COLO668 (cell line): ENCODE results near the gene SLFN5.
"Not testable (repeated sequence)": the region's sequence is repeated elsewhere in the genome, so short reads cannot be mapped to it uniquely, and the experiment has no call there.

Source experiments
- DNase-seq: peaks from one replicate; lab custom pipeline; 2025; ENCODE audit not compliant: unreplicated experiment; lab: John Stamatoyannopoulos, UW

Gene SLFN5

DNA sequence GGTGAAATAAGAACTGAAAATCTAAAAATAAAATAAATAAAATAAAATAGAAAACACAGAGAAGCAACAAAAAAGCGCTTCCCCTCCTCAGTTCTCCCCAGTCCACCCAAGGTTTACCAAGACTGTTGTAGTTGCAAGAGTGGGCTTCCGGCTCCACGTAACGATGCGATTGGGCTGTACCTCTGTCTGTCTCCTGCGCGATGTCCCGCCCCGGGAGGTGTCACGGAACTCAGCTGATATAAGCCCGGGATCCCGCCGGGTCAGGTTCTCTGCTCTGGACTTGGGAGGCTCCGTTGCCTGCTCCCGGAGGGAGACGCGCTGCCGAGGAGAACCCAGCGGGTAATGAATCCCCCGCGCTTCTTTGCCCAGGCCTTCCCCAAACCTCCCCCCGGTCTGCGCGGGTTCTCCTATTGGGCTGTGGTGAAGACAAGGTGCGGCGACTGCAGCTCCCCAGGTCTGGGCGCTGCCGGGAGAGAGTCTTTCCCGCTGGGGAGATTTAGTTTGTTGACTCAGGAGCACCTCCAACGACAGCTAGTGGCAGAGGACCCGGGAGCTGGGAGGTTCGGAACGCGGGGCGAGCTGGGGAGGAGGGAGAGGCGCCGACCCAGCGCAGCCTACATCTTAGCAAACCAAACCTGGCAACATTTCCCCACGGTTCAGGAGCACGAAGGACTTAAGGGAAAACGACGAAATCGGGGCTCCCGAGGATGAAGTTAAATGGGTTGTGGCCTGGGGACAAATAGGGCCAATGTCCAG is at the start of gene SLFN5:
Gene SLFN5 (plus strand): TSS at position 268 of the 756 bp plus-strand sequence. CDS start 15,619 bp downstream, outside the sequence.
- DNase-seq: peak; percentile 83

DNA sequence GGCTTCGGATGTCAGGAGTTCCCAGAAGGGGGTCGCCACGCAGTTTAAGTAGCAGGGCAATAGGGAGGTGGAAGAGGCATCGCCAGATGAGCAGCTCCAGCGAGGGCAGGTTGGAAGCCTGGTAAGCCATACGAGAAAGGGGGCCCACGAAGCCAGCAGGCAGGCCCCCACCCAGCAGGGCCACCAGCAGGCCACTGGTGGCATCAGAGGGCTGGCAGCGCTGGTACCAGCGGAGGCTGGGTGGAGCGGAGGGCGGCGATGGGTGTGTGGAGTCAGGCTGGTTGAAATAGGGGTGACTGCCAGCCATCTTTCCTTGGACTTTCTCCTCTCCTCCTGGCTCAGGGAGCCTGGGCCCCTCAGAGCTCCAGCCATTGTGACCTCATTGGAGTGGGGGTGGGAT is 48.9 kb upstream of the SLFN5 start, which contains the start of gene SLC35G3:
Gene SLC35G3 (minus strand): TSS at position 393 of the 400 bp plus-strand sequence. CDS start 86 bp downstream, at position 307.
- not testable (repeated sequence) for DNase-seq

DNA sequence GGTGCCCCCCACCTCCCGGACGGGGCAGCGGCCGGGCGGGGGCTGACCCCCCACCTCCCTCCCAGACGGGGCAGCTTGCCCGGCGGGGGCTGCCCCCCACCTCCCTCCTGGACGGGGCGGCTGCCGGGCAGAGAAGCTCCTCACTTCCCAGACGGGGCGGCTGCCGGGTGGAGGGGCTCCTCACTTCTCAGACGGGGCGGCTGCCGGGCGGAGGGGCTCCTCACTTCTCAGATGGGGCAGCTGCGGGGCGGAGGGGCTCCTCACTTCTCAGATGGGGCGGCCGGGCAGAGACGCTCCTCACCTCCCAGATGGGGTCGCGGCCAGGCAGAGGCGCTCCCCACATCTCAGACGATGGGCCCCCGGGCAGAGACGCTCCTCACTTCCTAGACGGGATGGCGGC is 47.8 kb upstream of the SLFN5 start:
- not testable (repeated sequence) for DNase-seq

DNA sequence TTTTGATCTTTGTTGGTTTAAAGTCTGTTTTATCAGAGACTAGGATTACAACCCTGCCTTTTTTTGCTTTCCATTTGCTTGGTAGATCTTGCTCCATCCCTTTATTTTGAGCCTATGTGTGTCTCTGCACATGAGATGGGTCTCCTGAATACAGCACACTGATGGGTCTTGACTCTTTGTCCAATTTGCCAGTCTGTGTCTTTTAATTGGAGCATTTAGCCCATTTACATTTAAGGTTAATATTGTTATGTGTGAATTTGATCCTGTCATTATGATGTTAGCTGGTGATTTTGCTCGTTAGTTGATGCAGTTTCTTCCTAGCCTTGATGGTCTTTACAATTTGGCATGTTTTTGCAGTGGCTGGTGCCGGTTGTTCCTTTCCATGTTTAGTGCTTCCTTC is 40.3 kb upstream of the SLFN5 start:
- DNase-seq: not testable (repeated sequence)

DNA sequence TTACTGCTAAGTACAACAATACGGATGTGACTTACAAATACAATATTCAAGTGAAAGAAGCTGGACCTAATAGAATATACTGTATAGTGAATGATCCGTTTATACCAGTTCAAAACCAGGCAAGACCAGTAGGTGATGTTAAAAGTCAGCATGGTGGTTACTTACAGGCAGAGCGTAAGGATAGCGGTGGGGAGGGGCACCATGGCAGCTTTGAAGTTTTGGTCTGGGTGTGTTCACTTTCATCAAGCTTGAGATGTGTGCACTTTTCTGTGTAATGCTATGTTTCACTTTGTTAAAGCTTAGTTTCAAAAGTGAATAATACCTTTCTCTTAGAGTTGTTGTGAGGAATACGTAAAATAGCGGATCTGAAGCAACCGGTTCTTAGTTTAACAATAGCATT is 32.1 kb upstream of the SLFN5 start:
- no peak for DNase-seq

DNA sequence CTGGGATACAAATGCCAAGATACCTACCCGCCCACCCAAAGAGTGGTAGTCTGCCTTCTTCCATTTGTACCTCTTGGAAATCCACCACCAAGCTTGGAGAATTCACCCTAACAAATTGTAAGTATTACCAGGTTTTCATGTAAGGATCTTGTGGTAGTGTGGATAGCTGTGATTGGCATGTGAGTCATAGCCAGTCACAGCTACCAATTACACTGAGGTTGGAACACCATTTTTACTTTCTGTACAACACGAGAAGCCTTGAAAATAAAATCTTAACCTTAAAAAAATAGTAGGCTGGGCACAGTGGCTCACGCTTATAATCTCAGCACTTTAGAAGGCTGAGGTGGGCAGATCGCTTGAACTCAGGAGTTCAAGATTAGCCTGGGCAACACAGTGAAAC is 30.2 kb upstream of the SLFN5 start:
- DNase-seq: no peak

DNA sequence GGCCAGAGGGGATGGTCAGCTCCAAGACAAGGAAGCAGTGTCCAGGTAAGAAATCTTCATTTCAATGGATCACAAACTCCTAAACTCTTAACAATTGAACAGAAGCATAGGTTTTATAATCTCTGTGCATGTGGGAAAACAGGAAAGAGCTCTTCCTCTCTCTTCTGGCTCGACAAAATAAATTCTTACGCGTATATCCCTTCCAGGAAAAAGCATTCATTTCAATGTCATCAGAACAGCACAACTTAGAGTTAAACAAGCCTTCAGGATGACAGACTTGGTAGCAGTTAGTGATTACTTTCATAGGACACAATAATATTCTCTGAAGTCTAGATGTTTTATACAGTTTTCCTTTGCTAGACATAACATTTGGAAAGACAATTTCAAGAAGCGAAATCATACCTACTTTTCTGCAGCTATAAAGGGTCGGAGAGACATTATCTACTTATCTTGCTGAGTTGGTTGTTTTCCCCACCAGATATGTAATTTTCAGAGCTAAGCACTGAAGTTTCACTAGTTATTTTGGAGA is 29.4 kb upstream of the SLFN5 start:
- no peak for DNase-seq

DNA sequence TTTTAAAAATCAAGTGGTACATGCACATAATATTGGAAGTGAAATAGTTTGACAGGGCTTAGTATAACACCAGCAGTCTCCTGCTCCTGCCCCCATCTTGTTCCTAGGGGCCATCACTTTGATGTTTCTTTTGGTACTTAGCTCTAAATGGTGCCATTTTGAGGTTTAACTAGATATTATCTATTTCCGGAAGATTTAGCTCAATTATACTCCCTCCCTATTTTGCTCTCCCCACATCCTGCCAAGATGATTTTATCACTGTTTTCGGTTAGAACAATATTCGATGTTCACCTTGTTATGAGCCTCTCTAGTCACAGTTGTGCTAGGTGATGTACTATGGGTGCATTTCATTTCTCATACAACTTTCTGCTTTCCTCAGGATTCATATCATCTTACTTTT is 28.7 kb upstream of the SLFN5 start:
- no peak for DNase-seq

DNA sequence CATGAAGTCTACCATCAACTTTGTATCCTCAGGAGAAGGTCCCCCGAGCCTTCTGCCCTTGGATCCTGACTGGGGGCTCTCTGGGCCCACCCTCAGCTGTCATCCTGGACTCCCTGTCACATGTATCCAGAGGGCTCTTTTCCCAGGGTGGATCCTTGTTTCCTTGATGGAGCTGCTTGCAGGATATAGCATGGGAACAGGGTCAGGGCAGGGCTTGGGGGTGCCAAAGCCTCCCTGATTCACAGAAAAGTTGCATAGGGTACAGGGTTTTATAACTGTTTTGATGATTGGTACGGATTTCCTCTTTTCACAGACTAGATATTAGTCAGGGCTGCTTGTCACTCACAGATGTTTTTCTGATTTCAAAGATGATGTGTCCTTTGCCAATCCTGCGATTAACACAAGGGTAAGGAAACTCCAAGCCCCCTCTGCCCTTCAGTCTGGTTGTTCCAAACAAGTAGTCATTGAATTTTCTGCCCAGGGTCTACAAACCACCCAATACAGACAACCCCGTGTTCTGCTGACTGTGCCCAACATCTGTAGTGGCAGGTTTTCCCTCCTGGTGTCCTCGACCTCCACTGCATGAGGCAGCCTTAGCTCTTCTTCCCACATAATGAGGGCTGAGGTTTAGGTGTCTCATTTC is 28.1 kb upstream of the SLFN5 start:
- no peak for DNase-seq

DNA sequence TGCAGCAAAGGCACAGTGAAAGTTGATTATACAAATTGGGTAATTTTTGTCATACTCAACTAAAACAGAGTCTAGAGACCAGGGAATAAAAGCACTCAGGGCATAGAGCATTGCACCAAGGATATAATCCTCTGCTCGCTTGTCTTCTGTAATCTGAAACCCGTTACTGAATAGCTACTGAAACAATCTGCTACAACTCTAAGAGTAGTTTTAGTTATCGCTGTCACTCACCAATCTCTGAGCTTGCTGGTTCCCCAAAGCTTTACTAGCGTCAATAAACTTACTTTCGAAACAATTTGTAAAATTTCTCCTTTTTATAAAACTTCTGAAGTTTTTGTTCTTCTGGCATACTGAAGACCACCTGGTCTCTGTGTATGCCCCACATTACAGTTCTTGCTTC is 25.8 kb upstream of the SLFN5 start:
- no peak for DNase-seq

DNA sequence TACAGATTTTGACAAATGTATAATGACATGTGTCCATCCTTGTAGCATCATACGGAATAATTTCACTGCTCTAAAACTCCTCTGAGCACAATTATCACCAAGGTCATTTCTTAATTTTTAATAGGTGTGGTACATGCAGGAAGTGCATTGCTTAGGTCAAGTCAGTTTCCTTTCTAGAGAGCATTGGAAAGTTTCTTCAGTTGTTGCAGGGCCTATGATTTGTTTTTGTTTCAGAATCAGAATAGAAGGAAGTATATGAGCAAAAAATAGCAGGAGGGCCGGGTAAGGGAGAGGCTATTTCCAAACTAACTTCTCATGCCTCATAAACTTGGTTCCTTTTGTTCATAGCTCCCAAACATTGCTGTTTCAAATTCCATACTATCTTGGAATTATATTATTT is 24.0 kb upstream of the SLFN5 start:
- no peak for DNase-seq

DNA sequence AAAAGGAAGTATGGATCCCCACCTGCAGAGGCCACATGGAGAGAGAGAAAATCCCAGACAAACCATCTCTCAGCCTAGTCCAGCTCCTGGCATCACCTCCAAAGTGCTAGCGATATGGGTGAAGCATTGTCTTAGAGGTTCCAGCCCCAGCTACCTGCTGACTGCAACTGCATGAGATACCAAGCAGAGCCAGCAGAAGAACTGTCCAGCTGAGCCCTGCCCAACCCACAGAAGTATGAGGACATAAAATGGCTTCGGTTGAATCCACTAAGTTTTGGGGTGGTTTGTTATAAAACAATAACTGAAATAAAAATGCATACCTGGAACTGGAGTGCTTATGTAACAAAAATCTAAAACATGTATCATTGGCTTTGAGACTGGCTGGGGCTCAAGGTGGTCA is 20.4 kb upstream of the SLFN5 start:
- no peak for DNase-seq

DNA sequence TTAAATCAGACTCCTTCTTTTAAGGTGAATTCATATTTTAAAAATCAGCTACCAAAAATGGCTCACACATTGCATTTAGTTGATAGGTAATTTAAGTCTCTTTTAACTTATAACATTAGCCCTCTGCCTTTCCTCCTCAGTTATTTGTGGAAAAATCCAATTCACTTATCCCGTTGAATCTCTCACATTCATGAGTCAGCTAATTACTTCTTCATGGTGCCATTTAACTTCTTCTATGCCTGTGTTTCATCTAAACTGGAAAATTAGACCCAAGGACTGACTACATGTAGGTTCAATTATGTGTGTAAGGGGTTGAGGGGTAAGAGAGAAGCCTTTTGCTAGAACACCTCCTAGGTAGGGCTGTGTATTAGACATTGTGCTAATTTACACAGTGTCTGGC is 18.4 kb upstream of the SLFN5 start:
- DNase-seq: no peak

DNA sequence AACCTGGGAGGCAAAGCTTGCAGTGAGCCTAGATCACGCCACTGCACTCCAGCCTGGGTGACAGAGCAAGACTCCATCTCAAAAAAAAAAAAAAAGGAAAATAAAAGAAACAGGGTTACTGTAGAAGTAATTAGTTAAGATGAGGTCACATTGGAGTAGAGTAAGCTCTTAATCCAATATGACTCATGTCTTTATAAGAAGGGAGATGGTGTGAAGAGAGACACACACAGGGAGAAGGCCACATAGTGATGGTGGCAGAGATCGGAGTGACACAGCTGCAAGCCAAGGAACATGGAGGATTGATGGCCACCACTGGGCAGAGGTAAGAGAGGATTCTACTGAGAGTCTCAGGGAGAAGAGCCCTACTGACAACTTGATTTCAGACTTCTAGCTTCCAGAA is 15.3 kb upstream of the SLFN5 start:
- no peak for DNase-seq

DNA sequence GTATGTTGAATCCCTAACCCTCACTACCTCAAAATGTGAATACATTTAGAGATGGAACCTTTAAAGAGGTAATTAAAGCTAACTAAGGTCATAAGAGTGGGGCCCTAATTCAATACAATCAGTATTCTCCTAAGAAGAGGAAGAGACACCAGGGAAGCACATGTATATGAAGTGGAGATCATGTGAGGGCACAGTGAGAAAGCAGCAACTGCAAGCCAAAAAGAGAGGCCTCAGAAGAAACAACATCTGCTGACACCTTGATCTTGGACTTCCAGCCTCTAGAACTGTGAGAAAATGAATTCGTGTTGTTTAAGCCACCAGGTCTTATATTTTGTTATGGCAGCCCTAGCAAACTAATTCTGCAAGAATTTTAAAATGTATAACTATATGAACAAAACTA is 13.2 kb upstream of the SLFN5 start:
- no peak for DNase-seq

DNA sequence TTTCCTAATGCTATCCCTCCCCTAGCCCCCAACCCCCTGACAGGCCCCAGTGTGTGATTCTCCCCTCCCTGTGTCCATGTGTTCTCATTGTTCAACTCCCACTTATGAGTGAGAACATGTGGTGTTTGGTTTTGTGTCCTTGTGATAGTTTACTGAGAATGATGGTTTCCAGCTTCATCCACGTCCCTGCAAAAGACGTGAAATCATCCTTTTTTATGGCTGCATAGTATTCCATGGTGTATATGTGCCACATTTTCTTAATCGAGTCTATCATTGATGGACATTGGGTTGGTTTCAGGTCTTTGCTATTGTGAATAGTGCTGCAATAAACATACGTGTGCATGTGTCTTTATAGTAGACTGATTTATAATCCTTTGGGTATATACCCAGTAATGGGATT is 8.6 kb upstream of the SLFN5 start:
- DNase-seq: not testable (repeated sequence)

DNA sequence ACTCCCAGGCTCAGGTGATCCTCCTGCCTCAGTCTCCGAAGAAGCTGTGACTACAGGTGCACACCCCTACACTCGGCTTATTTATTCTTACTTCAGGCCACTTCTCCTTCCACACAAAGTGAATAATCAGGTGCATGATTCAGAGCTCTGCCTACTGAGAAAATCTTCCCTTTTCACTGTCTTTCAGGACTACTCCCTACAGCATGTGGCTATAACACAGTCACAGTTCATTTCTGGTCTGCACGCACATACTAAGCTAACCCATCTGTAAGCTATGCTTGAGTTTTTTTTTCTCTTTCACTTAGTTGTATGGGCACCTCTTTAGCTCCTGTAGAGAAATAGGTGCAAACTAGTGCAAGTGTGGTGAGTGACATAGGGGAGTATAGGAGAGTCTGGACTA is 7.6 kb upstream of the SLFN5 start:
- no peak for DNase-seq

DNA sequence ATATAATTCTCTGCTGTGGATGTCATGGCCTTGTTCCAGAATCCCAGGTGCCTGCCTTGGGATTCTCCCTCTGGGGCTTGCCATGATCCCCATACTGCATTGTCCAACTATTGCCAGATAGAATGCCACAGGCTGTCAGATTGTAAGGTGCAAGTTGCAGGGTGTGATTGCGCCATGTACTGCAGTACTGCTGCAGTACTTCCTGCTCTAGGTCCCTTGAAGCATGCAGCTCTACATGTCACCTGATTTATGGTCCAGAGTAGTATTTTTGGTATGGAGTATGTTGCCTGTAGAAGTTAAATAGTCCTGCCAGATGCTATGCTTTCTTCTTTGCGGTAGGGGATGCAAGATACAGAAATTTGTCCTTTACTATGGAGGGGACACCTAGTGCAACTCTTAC is 7.0 kb upstream of the SLFN5 start:
- DNase-seq: no peak

DNA sequence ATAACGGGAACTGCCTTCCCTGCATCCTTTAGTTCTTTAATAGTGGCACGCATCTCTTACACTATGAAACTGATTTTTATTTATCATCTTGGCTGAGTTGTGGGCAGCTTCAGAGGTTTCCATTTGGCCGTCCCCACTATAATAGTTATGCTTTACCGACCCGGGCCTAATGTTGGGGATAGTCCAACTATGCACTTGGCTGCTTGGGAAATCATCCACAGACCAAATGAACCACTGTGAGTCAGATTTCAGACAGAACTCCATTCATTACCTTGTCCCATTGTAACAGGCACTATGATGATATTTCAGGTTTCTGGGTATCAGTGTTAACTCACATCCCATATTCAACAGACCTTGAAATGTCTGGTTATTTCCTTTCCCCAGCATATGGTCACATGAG is 6.1 kb upstream of the SLFN5 start:
- DNase-seq: no peak

DNA sequence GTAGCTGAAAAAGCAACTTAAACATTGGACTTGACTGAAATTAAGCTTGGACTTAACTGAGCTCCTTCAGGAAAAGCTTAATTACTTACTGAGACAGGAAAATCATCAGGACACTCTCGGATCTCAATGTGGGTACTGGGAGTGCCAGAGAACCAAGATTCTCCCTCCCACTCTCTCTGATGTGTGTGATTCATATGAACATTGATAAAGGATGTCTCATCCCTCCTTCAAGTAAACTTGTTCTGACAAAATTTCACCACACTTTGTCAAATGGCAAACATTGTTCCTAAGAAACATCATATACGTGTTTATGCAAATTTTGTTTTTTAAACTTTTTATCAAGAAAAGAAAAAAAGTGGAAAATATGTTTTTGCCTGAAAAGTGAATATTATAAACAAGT is 4.1 kb upstream of the SLFN5 start:
- no peak for DNase-seq

DNA sequence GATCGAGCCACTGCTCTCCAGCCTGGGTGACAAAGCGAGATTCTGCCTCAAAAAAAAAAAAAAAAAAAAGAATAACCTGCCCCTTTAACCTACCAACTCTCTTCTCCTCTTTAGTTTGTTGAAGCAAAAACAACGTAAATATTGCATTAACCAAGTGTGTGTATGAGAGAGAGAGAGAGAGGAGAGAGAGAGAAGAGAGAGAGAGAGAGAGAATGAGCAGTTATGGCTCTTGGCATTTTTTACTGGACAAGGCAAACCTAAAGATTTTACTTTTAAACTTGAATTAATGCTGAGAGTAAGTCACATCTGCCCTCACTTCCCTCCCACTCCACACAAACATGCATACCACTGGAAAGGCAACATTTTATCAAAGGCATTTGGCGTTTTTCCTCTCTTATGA is 3.0 kb upstream of the SLFN5 start:
- no peak for DNase-seq

DNA sequence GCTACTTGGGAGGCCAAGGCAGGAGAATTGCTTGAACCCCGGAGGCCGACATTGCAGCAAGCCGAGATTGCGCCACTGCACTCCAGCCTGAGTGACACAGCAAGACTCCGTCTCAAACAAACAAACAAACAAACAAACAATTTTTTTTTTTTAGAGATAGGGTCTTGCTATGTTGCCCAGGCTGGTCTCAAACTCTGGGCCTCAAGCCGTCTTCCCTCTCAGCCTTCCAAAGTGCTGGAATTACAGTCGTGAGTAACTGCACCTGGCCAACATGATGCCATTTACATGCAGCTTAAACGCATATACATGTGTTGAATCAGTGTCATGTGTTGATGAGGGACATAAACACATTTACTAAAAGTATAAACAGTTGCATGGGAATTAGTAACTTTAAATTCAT is 2.0 kb upstream of the SLFN5 start:
- DNase-seq: no peak
